Middle frontal gyrus (tissue), 1 donor: Measurements from ENCODE around the gene GRK5.
"Not testable (repeated sequence)": the region's sequence is repeated elsewhere in the genome, so short reads cannot be mapped to it uniquely, and the experiment has no call there.

Experiments
- DNase-seq: peaks from one replicate; pipeline ENCODE4 v3.0.0-alpha.2; 2015; ENCODE audit warnings: low spot score; ENCODE audit errors: extremely low spot score

GRK5 gene

GRCh38 chr10:119221201-119221600, 13.8 kb downstream of the GRK5 start:
- no peak for DNase-seq

- DNase-seq = no peak
These were observed 14.3 kb downstream of the GRK5 start for GRCh38 chr10:119221666-119222065.

GRCh38 chr10:119222537-119222936, 15.2 kb downstream of the GRK5 start:
- no peak for DNase-seq

GRCh38 chr10:119222966-119223386, 15.6 kb downstream of the GRK5 start:
- no peak for DNase-seq

- no peak for DNase-seq
These were observed 17.8 kb downstream of the GRK5 start for GRCh38 chr10:119225083-119225658.

GRCh38 chr10:119227825-119228224, 20.5 kb downstream of the GRK5 start:
- DNase-seq = no peak

GRCh38 chr10:119231654-119232053, 24.3 kb downstream of the GRK5 start:
- no peak for DNase-seq

- not testable (repeated sequence) for DNase-seq
These were observed 25.1 kb downstream of the GRK5 start for GRCh38 chr10:119232439-119232838.

GRCh38 chr10:119233123-119233820, 25.9 kb downstream of the GRK5 start:
- DNase-seq = no peak

- no peak for DNase-seq
These were observed 26.4 kb downstream of the GRK5 start for GRCh38 chr10:119233821-119234220.

GRCh38 chr10:119235356-119235755, 28.0 kb downstream of the GRK5 start:
- peak; percentile 36 for DNase-seq

GRCh38 chr10:119237722-119238436, 30.5 kb downstream of the GRK5 start:
- DNase-seq = no peak

- no peak for DNase-seq
These were observed 31.2 kb downstream of the GRK5 start for GRCh38 chr10:119238577-119238976.

- not testable (repeated sequence) for DNase-seq
These were observed 31.6 kb downstream of the GRK5 start for GRCh38 chr10:119239015-119239414.

GRCh38 chr10:119239630-119240029, 32.3 kb downstream of the GRK5 start:
- DNase-seq = not testable (repeated sequence)

GRCh38 chr10:119241066-119241465, 33.7 kb downstream of the GRK5 start:
- no peak for DNase-seq

GRCh38 chr10:119242186-119242585, 34.8 kb downstream of the GRK5 start:
- no peak for DNase-seq

GRCh38 chr10:119243488-119243887, 36.1 kb downstream of the GRK5 start:
- no peak for DNase-seq

- no peak for DNase-seq
These were observed 36.6 kb downstream of the GRK5 start for GRCh38 chr10:119243967-119244366.

GRCh38 chr10:119245272-119245671, 37.9 kb downstream of the GRK5 start:
- no peak for DNase-seq

- DNase-seq = no peak
These were observed 39.6 kb downstream of the GRK5 start for GRCh38 chr10:119246862-119247549.

GRCh38 chr10:119247550-119247894, 40.2 kb downstream of the GRK5 start:
- DNase-seq = no peak
